OCI-LY1 (cell line): ENCODE results near the gene MAPK13.

Source experiments
- CTCF ChIP-seq: fragments of 200-600 bp; sonication (generic), shearing (Covaris generic); IDR thresholded peaks from 2 replicates; pipeline ENCODE4 v1.5.1; 2017; ENCODE audit warnings: mild to moderate bottlenecking, antibody characterized with exemption, low read length, moderate library complexity, mixed read lengths
- EZH2 ChIP-seq: fragments of 200-600 bp; sonication (generic), shearing (Covaris generic); IDR thresholded peaks from 2 replicates; pipeline ENCODE4 v1.8.0; 2017; ENCODE audit warnings: borderline replicate concordance, mixed run types, mild to moderate bottlenecking, antibody characterized with exemption, low read length, moderate library complexity, mixed read lengths

GRCh38 chr6:36113049-36113448 lies 17.3 kb upstream of the MAPK13 start:
- TF ChIP-seq CTCF: no peak
- no peak for TF ChIP-seq EZH2
